ENCODE results near the gene GRB14. TPM values are rescaled to one million over a fixed set of nuclear protein-coding genes. Genes with fewer than 3 reads are reported as not detected.

The GRB14 gene
- total RNA-seq, 4 donors from 2014 or later, result 3.2 to 22.3 (median 5.6) TPM

- no peak for TF ChIP-seq CTCF (IDR thresholded peaks at IDR 0.05; ENCODE audit: low read depth)
These were observed 11.5 kb downstream of the GRB14 start for GRCh38 chr2:164609790-164610189.

GRCh38 chr2:164606557-164606956, 14.7 kb downstream of the GRB14 start:
- no peak for TF ChIP-seq CTCF (IDR thresholded peaks at IDR 0.05; ENCODE audit: low read depth)

- TF ChIP-seq CTCF (IDR thresholded peaks at IDR 0.05; ENCODE audit: low read depth), result no peak
These were observed 16.0 kb downstream of the GRB14 start for GRCh38 chr2:164605295-164605694.

GRCh38 chr2:164600763-164601162, 20.5 kb downstream of the GRB14 start:
- no peak for TF ChIP-seq CTCF (IDR thresholded peaks at IDR 0.05; ENCODE audit: low read depth)

GRCh38 chr2:164599954-164600589, 21.2 kb downstream of the GRB14 start:
- no peak for TF ChIP-seq CTCF (IDR thresholded peaks at IDR 0.05; ENCODE audit: low read depth)

- TF ChIP-seq CTCF (IDR thresholded peaks at IDR 0.05; ENCODE audit: low read depth), result no peak
These were observed 23.3 kb downstream of the GRB14 start for GRCh38 chr2:164597983-164598382.

GRCh38 chr2:164595031-164595430, 26.3 kb downstream of the GRB14 start:
- TF ChIP-seq CTCF (IDR thresholded peaks at IDR 0.05; ENCODE audit: low read depth), result no peak

Measured in subcutaneous adipose tissue (tissue), 4 donors.